Panc1 (cell line): ENCODE results near the gene LRBA. TPM values are rescaled to one million over a fixed set of nuclear protein-coding genes. Genes with fewer than 3 reads are reported as not detected.

ENCODE experiments used
- ATAC-seq: fragments of 200-7000 bp; cut with Tn5 transposase; 2 replicates; pipeline ENCODE4 v1.9.1; 2020; ENCODE audit warnings: mild to moderate bottlenecking, moderate library complexity
- BruUV-seq: library from RNA; stranded (reverse); fragments of 400-500 nt; replicated peaks from 2 replicates; lab custom pipeline; 2021; lab: Mats Ljungman, UMichigan
- CTCF ChIA-PET: fragments of 300-600 bp; sonication (Branson Sonifier 250); formaldehyde crosslinking; loops from one replicate; lab custom pipeline; 2022; ENCODE audit warnings: antibody characterized with exemption; lab: Charles Lee
- POLR2A ChIA-PET: fragments of 300-600 bp; sonication (Branson Sonifier 250); formaldehyde crosslinking; loops from one replicate; lab custom pipeline; 2022; ENCODE audit warnings: antibody characterized with exemption; lab: Charles Lee
- DNase-seq: peaks from one replicate; pipeline ENCODE4 v3.0.0-alpha.2; 2010; ENCODE audit warnings: low read depth, low spot score
- H3K27ac ChIP-seq: 2 replicates; pipeline ENCODE4 v1.5.1; 2011; ENCODE audit warnings: mild to moderate bottlenecking, low read length, inconsistent platforms
- H3K27me3 ChIP-seq: fragments of 200-500 bp; sonication (Bioruptor generic); 2 replicates; pipeline ENCODE4 v1.6.0; 2014; ENCODE audit warnings: low read length, inconsistent platforms; ENCODE audit not compliant: control insufficient read depth, insufficient read depth
- H3K36me3 ChIP-seq: fragments of 200-500 bp; sonication (Bioruptor generic); 2 replicates; pipeline ENCODE4 v1.5.1; 2014; ENCODE audit warnings: inconsistent platforms, mild to moderate bottlenecking, low read length, moderate library complexity; ENCODE audit not compliant: control insufficient read depth, insufficient read depth
- H3K4me1 ChIP-seq: 2 replicates; pipeline ENCODE4 v1.5.1; 2011; ENCODE audit warnings: inconsistent platforms, mild to moderate bottlenecking, low read length, moderate library complexity; ENCODE audit not compliant: control insufficient read depth, insufficient read depth
- H3K4me3 ChIP-seq, 2 experiments: 2 replicates each; pipeline ENCODE4 v1.5.1; 2011 to 2012; ENCODE audit warnings: low read depth in 2 of 2, low read length in 2 of 2, mild to moderate bottlenecking in 2 of 2, inconsistent platforms in 1 of 2, moderate library complexity in 1 of 2
- H3K9me3 ChIP-seq: fragments of 200-500 bp; sonication (Bioruptor generic); 2 replicates; pipeline ENCODE4 v1.5.1; 2014; ENCODE audit warnings: low read depth, mild to moderate bottlenecking, inconsistent platforms, low read length, moderate library complexity; ENCODE audit not compliant: control insufficient read depth, insufficient read depth
- POLR2AphosphoS5 ChIP-seq: IDR thresholded peaks from 2 replicates; pipeline ENCODE4 v1.6.1; 2012; ENCODE audit warnings: mild to moderate bottlenecking, low read depth, low read length, moderate library complexity
- SIN3A ChIP-seq: IDR thresholded peaks from 2 replicates; pipeline ENCODE4 v1.6.1; 2012; ENCODE audit warnings: low read depth, mild to moderate bottlenecking, low read length, moderate library complexity, borderline replicate concordance; ENCODE audit not compliant: insufficient read depth
- TCF7L2 ChIP-seq: IDR thresholded peaks from 2 replicates; pipeline ENCODE4 v1.6.1; 2011; ENCODE audit warnings: mild to moderate bottlenecking, low read depth, low read length, inconsistent platforms
- in situ Hi-C: cut with HindIII; loops from 2 replicates; pipeline ENCODE4 v1.10.0; 2016; ENCODE audit warnings: low sequenced_read_pairs, low pct_unique_long_range_greater_than_20kb
- intact Hi-C: fragments of 100-400 bp; cut with micrococcal nuclease; formaldehyde crosslinking; loops from one replicate; pipeline ENCODE4 v1.10.0; 2022; ENCODE audit not compliant: unreplicated experiment
- total RNA-seq: library from RNA; stranded (reverse); gene quantifications from one replicate; pipeline ENCODE4 v1.2.1, GENCODE V29; 2021; ENCODE audit not compliant: unreplicated experiment
- TF ChIP-seq, protein P1 (sequence below), 2 experiments: IDR thresholded peaks; 2 replicates each; pipeline ENCODE4 v1.6.1; 2011 to 2012; ENCODE audit warnings: low read depth in 2 of 2, control low read depth in 1 of 2, low read length in 1 of 2, mild to moderate bottlenecking in 1 of 2, moderate library complexity in 1 of 2; ENCODE audit not compliant: insufficient read depth in 1 of 2
- TF ChIP-seq, protein P2 (sequence below): fragments of 450-650 bp; IDR thresholded peaks from 2 replicates; pipeline ENCODE4 v1.5.1; 2017; ENCODE audit warnings: mild to moderate bottlenecking

The LRBA gene
- total RNA-seq, 1 experiment from 2014 or later, result 26.4 TPM

DNA sequence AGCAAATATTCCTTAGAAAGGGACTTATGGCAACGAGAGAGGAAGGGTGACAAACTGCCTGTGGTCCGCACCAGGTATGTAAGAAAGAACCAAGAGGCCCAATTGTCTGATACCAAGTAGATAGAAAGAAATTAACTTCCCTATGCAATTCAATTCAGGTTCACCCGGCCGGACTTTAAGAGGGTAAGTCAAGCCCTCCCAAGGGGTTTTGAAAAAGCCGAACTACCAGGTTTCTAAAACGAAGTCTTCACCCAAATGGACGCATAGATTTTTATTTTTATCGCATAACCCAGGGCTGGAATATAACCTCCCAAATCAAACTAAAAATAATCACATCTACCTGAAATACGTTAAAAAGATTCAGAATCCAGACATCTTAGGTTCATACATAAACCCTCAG is 434.8 kb downstream of the LRBA start:
- BruUV-seq, result no TSS peak
- no peaks in the 10 kb centered on the region for H3K4me1 ChIP-seq
- ATAC-seq, result no peak
- ChIA-PET CTCF (no interaction called here), POLR2A (no interaction called here)
- H3K9me3 ChIP-seq, result no peaks in the 10 kb centered on the region
- H3K27me3 ChIP-seq, result no peaks in the 10 kb centered on the region
- no peak for DNase-seq
- intact Hi-C loops, result no loop called here
- in situ Hi-C loops, result no loop called here
- no peak overlapping the region; a peak in 1 of 4 replicates for H3K4me3 ChIP-seq
- H3K27ac ChIP-seq, result no peak overlapping the region
- H3K36me3 ChIP-seq, result no peaks in the 10 kb centered on the region
- TF ChIP-seq TCF7L2 (no peak), SIN3A (no peak), POLR2AphosphoS5 (no peak)
- TF ChIP-seq, protein P1, sequence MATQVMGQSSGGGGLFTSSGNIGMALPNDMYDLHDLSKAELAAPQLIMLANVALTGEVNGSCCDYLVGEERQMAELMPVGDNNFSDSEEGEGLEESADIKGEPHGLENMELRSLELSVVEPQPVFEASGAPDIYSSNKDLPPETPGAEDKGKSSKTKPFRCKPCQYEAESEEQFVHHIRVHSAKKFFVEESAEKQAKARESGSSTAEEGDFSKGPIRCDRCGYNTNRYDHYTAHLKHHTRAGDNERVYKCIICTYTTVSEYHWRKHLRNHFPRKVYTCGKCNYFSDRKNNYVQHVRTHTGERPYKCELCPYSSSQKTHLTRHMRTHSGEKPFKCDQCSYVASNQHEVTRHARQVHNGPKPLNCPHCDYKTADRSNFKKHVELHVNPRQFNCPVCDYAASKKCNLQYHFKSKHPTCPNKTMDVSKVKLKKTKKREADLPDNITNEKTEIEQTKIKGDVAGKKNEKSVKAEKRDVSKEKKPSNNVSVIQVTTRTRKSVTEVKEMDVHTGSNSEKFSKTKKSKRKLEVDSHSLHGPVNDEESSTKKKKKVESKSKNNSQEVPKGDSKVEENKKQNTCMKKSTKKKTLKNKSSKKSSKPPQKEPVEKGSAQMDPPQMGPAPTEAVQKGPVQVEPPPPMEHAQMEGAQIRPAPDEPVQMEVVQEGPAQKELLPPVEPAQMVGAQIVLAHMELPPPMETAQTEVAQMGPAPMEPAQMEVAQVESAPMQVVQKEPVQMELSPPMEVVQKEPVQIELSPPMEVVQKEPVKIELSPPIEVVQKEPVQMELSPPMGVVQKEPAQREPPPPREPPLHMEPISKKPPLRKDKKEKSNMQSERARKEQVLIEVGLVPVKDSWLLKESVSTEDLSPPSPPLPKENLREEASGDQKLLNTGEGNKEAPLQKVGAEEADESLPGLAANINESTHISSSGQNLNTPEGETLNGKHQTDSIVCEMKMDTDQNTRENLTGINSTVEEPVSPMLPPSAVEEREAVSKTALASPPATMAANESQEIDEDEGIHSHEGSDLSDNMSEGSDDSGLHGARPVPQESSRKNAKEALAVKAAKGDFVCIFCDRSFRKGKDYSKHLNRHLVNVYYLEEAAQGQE (IDR thresholded peaks at IDR 0.05; ENCODE audit: insufficient read depth in 1 of 2, low read depth in 2 of 2, low read length in 1 of 2), result no peak
- TF ChIP-seq, protein P2, sequence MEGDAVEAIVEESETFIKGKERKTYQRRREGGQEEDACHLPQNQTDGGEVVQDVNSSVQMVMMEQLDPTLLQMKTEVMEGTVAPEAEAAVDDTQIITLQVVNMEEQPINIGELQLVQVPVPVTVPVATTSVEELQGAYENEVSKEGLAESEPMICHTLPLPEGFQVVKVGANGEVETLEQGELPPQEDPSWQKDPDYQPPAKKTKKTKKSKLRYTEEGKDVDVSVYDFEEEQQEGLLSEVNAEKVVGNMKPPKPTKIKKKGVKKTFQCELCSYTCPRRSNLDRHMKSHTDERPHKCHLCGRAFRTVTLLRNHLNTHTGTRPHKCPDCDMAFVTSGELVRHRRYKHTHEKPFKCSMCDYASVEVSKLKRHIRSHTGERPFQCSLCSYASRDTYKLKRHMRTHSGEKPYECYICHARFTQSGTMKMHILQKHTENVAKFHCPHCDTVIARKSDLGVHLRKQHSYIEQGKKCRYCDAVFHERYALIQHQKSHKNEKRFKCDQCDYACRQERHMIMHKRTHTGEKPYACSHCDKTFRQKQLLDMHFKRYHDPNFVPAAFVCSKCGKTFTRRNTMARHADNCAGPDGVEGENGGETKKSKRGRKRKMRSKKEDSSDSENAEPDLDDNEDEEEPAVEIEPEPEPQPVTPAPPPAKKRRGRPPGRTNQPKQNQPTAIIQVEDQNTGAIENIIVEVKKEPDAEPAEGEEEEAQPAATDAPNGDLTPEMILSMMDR, result no peak

DNA sequence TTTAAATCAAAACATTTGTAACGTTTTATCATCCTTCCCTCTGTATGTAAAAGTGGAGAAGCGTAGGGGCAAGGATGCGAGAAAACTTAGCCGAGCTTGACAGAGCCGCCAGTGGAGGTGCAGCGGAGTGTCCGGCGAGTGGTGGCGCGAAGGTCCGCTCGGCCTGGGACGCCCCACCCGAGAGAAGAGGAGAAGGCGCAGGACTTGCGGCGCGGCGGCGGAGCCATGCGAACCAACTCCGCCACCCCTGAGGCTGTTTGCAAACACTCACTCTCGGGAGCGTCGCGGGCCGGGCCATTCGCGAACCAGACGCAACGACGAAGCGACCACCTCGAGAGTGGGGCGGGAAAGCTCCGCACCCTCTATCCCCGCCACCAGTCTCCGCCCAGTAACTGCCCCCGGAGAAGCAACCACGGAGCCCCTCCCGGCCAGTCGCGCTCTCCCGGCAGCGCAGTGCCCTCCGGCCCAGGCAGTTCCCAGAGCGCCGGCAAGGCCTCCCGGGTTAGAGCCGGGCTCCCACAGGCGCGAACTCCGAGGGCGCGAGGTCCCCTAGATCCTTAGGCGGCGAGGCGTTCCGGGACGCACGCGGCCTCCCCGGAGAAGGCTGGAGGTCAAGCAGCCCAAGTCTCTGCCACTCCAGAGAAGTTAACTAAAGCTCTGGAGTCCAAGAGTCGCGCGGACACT is 435.4 kb downstream of the LRBA start:
- CTCF ChIA-PET, result interaction anchor here (0.5 kb wide), 1 partner anchor 207 kb away, joined by 5 read pairs; no protein-coding TSS in a partner anchor
- ATAC-seq (no peak), DNase-seq (no peak)
- Histone ChIP-seq H3K27ac (no peak overlapping the region), H3K36me3 (no peaks in the 10 kb centered on the region), H3K9me3 (no peaks in the 10 kb centered on the region), H3K27me3 (no peaks in the 10 kb centered on the region), H3K4me3 (peak overlapping the region in 1 of 2 experiments; percentile 14; a peak in 1 of 4 replicates), H3K4me1 (no peaks in the 10 kb centered on the region)
- intact Hi-C loops (no loop called here), in situ Hi-C loops (no loop called here)
- TF ChIP-seq TCF7L2 (no peak), SIN3A (no peak), POLR2AphosphoS5 (no peak)
- TF ChIP-seq, protein P2, result no peak
- TF ChIP-seq, protein P1 (IDR thresholded peaks at IDR 0.05; ENCODE audit: insufficient read depth in 1 of 2, low read depth in 2 of 2, low read length in 1 of 2), result no peak
- POLR2A ChIA-PET, result no interaction called here
- BruUV-seq, result no TSS peak
